Trophoblast cell (in vitro differentiated cells and primary cell): Measurements from ENCODE around the gene SRBD1.
A peak's percentile ranks its signal among the peaks of the same experiment; 100 is the strongest.

Experiments used
- DNase-seq, 2 donors: peaks; one replicate each; pipeline ENCODE4 v3.0.0-alpha.2; 2016
- H2AFZ ChIP-seq: 2 replicates; pipeline ENCODE4 v1.6.1; 2013; ENCODE audit warnings: low read length, moderate library complexity, mild to moderate bottlenecking; ENCODE audit not compliant: insufficient read depth, poor library complexity
- H2AK5ac ChIP-seq: 2 replicates; pipeline ENCODE4 v1.6.1; 2013; ENCODE audit warnings: mild to moderate bottlenecking, low read length
- H2BK120ac ChIP-seq: 2 replicates; pipeline ENCODE4 v1.6.1; 2013; ENCODE audit warnings: low read length, mild to moderate bottlenecking, moderate library complexity; ENCODE audit not compliant: insufficient read depth, poor library complexity
- H2BK12ac ChIP-seq: 2 replicates; pipeline ENCODE4 v1.6.1; 2013; ENCODE audit warnings: mild to moderate bottlenecking, low read length, moderate library complexity
- H2BK5ac ChIP-seq: 2 replicates; pipeline ENCODE4 v1.6.1; 2013; ENCODE audit warnings: low read length, low read depth, moderate library complexity, mild to moderate bottlenecking; ENCODE audit not compliant: poor library complexity
- H3K14ac ChIP-seq: 2 replicates; pipeline ENCODE4 v1.6.1; 2013; ENCODE audit warnings: mild to moderate bottlenecking, low read length
- H3K18ac ChIP-seq: 2 replicates; pipeline ENCODE4 v1.6.1; 2013; ENCODE audit warnings: mild to moderate bottlenecking, low read length
- H3K23ac ChIP-seq: 2 replicates; pipeline ENCODE4 v1.6.1; 2013; ENCODE audit warnings: low read length
- H3K27ac ChIP-seq: 2 replicates; pipeline ENCODE4 v1.5.1; 2013; ENCODE audit warnings: low read depth, mild to moderate bottlenecking, inconsistent platforms, low read length, moderate library complexity
- H3K27me3 ChIP-seq: 2 replicates; pipeline ENCODE4 v1.6.1; 2013; ENCODE audit warnings: inconsistent platforms, mild to moderate bottlenecking, low read length, moderate library complexity; ENCODE audit not compliant: insufficient read depth
- H3K36me3 ChIP-seq, 2 experiments: 1 replicate in 1 of 2; 2 replicates in 1 of 2; pipeline ENCODE4 v1.6.1; 2013; ENCODE audit warnings: low read length in 2 of 2, mild to moderate bottlenecking in 2 of 2, moderate library complexity in 1 of 2; ENCODE audit not compliant: insufficient read depth in 2 of 2, control insufficient read depth in 1 of 2
- H3K4ac ChIP-seq: 2 replicates; pipeline ENCODE4 v1.6.1; 2013; ENCODE audit warnings: low read depth, mild to moderate bottlenecking, low read length, moderate library complexity
- H3K4me1 ChIP-seq, 2 experiments: 1 replicate in 1 of 2; 2 replicates in 1 of 2; pipeline ENCODE4 v1.6.1; 2013; ENCODE audit warnings: low read length in 2 of 2, mild to moderate bottlenecking in 2 of 2, moderate library complexity in 1 of 2; ENCODE audit not compliant: insufficient read depth in 2 of 2, control insufficient read depth in 1 of 2
- H3K4me2 ChIP-seq: 2 replicates; pipeline ENCODE4 v1.6.1; 2013; ENCODE audit warnings: inconsistent platforms, mild to moderate bottlenecking, low read length, moderate library complexity
- H3K4me3 ChIP-seq: 2 replicates; pipeline ENCODE4 v1.5.1; 2013; ENCODE audit warnings: mild to moderate bottlenecking, low read depth, low read length, inconsistent platforms
- H3K79me1 ChIP-seq: one replicate; pipeline ENCODE4 v1.6.1; 2013; ENCODE audit warnings: low read length
- H3K79me2 ChIP-seq: 2 replicates; pipeline ENCODE4 v1.6.1; 2013; ENCODE audit warnings: low read length, mild to moderate bottlenecking; ENCODE audit not compliant: control insufficient read depth, insufficient read depth, poor library complexity
- H3K9ac ChIP-seq: 2 replicates; pipeline ENCODE4 v1.6.1; 2013; ENCODE audit warnings: mild to moderate bottlenecking, low read length
- H3K9me3 ChIP-seq: 2 replicates; pipeline ENCODE4 v1.6.1; 2013; ENCODE audit warnings: low read depth, mild to moderate bottlenecking, control low read depth, inconsistent platforms, low read length; ENCODE audit not compliant: insufficient read depth
- H4K12ac ChIP-seq: 2 replicates; pipeline ENCODE4 v1.6.1; 2013; ENCODE audit warnings: low read depth, mild to moderate bottlenecking, low read length, moderate library complexity
- H4K8ac ChIP-seq: 2 replicates; pipeline ENCODE4 v1.6.1; 2013; ENCODE audit warnings: low read depth, mild to moderate bottlenecking, low read length, moderate library complexity
- H4K91ac ChIP-seq: one replicate; pipeline ENCODE4 v1.6.1; 2013; ENCODE audit warnings: low read depth, mild to moderate bottlenecking, low read length, moderate library complexity
- WGBS: extraction: QIAGEN DNeasy Blood & Tissue Kit; methylation state at CpG from one replicate; pipeline ENCODE4 v1.1.7; 2013; ENCODE audit warnings: missing lambda C conversion rate; ENCODE audit not compliant: insufficient read length, insufficient coverage; ENCODE audit errors: extremely low coverage; 5-methylcytosine and 5-hydroxymethylcytosine counted together

Gene SRBD1

DNA sequence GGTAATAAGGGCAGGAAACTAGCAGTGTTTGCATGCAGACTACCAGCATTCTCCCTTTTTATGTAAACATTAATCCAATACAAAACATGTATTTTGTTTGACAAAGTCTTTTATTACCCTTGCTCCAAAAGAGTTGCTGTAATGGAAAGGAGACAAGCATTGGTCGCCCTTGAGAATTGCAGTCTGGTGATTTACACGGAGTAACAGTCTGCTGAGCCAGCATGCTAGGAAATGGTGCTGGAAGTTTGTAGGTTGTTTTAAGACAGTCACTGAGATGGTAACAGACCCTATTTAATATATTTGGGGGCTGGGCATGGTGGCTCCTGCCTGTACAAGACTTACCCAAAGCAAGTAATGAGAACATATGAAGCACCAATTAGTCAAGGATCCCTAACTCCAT lies 37.6 kb upstream of the SRBD1 start:
- no peak overlapping the region for H2BK120ac ChIP-seq
- no peak overlapping the region for H2BK12ac ChIP-seq
- DNase-seq, result no peak
- no peak overlapping the region for H2BK5ac ChIP-seq
- no peak overlapping the region for H2AK5ac ChIP-seq
- H3K27ac ChIP-seq, result no peak overlapping the region
- no peak overlapping the region for H3K4me3 ChIP-seq
- no peak overlapping the region for H3K14ac ChIP-seq
- H3K18ac ChIP-seq, result no peak overlapping the region
- WGBS, result no CpG with 5 or more reads among the region's 2 CpGs
- no peaks in the 10 kb centered on the region for H3K9me3 ChIP-seq
- H3K23ac ChIP-seq, result no peak overlapping the region
- H3K36me3 ChIP-seq, result no peaks in the 10 kb centered on the region
- H3K4me2 ChIP-seq, result no peak overlapping the region
- H3K79me2 ChIP-seq, result no peaks in the 10 kb centered on the region
- no peak overlapping the region for H4K91ac ChIP-seq
- peaks cover 12% of the 10 kb centered on the region for H3K79me1 ChIP-seq
- H3K27me3 ChIP-seq, result peaks cover 9% of the 10 kb centered on the region
- no peak overlapping the region for H4K12ac ChIP-seq
- no peak overlapping the region for H2AFZ ChIP-seq
- no peak overlapping the region for H3K4ac ChIP-seq
- H3K9ac ChIP-seq, result no peak overlapping the region
- H3K4me1 ChIP-seq, result peaks cover 7 to 19% of the 10 kb centered on the region in 2 experiments
- H4K8ac ChIP-seq, result no peak overlapping the region

- no CpG with 5 or more reads among the region's 3 CpGs for WGBS
- no peak overlapping the region for H3K9ac ChIP-seq
- H3K23ac ChIP-seq, result no peak overlapping the region
- H3K79me2 ChIP-seq, result no peaks in the 10 kb centered on the region
- H3K79me1 ChIP-seq, result peaks cover 12% of the 10 kb centered on the region
- no peak overlapping the region for H3K4ac ChIP-seq
- no peak overlapping the region for H3K27ac ChIP-seq
- no peaks in the 10 kb centered on the region for H3K36me3 ChIP-seq
- no peak overlapping the region for H3K4me2 ChIP-seq
- no peak overlapping the region for H3K18ac ChIP-seq
- H4K8ac ChIP-seq, result no peak overlapping the region
- H2AFZ ChIP-seq, result no peak overlapping the region
- H3K27me3 ChIP-seq, result peaks cover 9% of the 10 kb centered on the region
- H2BK12ac ChIP-seq, result no peak overlapping the region
- no peak overlapping the region for H4K91ac ChIP-seq
- no peak overlapping the region for H2BK5ac ChIP-seq
- no peak overlapping the region for H2AK5ac ChIP-seq
- no peak overlapping the region for H4K12ac ChIP-seq
- H3K4me3 ChIP-seq, result no peak overlapping the region
- no peak overlapping the region for H3K14ac ChIP-seq
- H3K9me3 ChIP-seq, result no peaks in the 10 kb centered on the region
- H2BK120ac ChIP-seq, result no peak overlapping the region
- peaks cover 7 to 22% of the 10 kb centered on the region in 2 experiments for H3K4me1 ChIP-seq
- peak in 1 of 2 donors; percentile 26 for DNase-seq
These were observed 37.0 kb upstream of the SRBD1 start for GRCh38 chr2:45647986-45648520.

- no peak overlapping the region for H4K91ac ChIP-seq
- no peak overlapping the region for H3K18ac ChIP-seq
- H3K9me3 ChIP-seq, result no peaks in the 10 kb centered on the region
- no peak overlapping the region for H3K4me3 ChIP-seq
- H4K12ac ChIP-seq, result no peak overlapping the region
- no peak overlapping the region for H2AK5ac ChIP-seq
- no CpG with 5 or more reads among the region's 9 CpGs for WGBS
- DNase-seq, result no peak
- H3K4me2 ChIP-seq, result no peak overlapping the region
- H2BK120ac ChIP-seq, result no peak overlapping the region
- H3K79me1 ChIP-seq, result peaks cover 12% of the 10 kb centered on the region
- no peak overlapping the region for H2BK12ac ChIP-seq
- H2AFZ ChIP-seq, result no peak overlapping the region
- H3K4ac ChIP-seq, result no peak overlapping the region
- H3K27ac ChIP-seq, result no peak overlapping the region
- no peaks in the 10 kb centered on the region for H3K79me2 ChIP-seq
- no peak overlapping the region for H2BK5ac ChIP-seq
- H3K4me1 ChIP-seq, result peaks cover 3 to 18% of the 10 kb centered on the region in 2 experiments
- no peak overlapping the region for H3K9ac ChIP-seq
- H3K23ac ChIP-seq, result no peak overlapping the region
- H3K36me3 ChIP-seq, result no peaks in the 10 kb centered on the region
- H3K14ac ChIP-seq, result no peak overlapping the region
- H4K8ac ChIP-seq, result no peak overlapping the region
- H3K27me3 ChIP-seq, result peaks cover 4% of the 10 kb centered on the region
These were observed 36.3 kb upstream of the SRBD1 start for GRCh38 chr2:45647356-45647755.

- no peaks in the 10 kb centered on the region for H3K36me3 ChIP-seq
- DNase-seq, result no peak
- no peak overlapping the region for H4K12ac ChIP-seq
- no peaks in the 10 kb centered on the region for H3K9me3 ChIP-seq
- no peak overlapping the region for H2BK120ac ChIP-seq
- no peak overlapping the region for H3K18ac ChIP-seq
- H2BK12ac ChIP-seq, result no peak overlapping the region
- H3K14ac ChIP-seq, result no peak overlapping the region
- no CpG with 5 or more reads among the region's 2 CpGs for WGBS
- no peak overlapping the region for H3K4me2 ChIP-seq
- H3K27me3 ChIP-seq, result no peaks in the 10 kb centered on the region
- no peaks in the 10 kb centered on the region for H3K79me2 ChIP-seq
- no peak overlapping the region for H3K4ac ChIP-seq
- no peak overlapping the region for H2AFZ ChIP-seq
- peaks cover 0 to 13% of the 10 kb centered on the region in 2 experiments for H3K4me1 ChIP-seq
- no peak overlapping the region for H2BK5ac ChIP-seq
- no peak overlapping the region for H3K9ac ChIP-seq
- H3K79me1 ChIP-seq, result peaks cover 12% of the 10 kb centered on the region
- no peak overlapping the region for H3K4me3 ChIP-seq
- H3K27ac ChIP-seq, result no peak overlapping the region
- no peak overlapping the region for H3K23ac ChIP-seq
- H2AK5ac ChIP-seq, result no peak overlapping the region
- no peak overlapping the region for H4K8ac ChIP-seq
- H4K91ac ChIP-seq, result no peak overlapping the region
These were observed 35.2 kb upstream of the SRBD1 start for GRCh38 chr2:45646289-45646688.
